GM19240 (cell line): ENCODE data around the gene ZNF280B.
A peak's percentile ranks its signal among the peaks of the same experiment; 100 is the strongest.
"Not testable (repeated sequence)": the region's sequence is repeated elsewhere in the genome, so short reads cannot be mapped to it uniquely, and the experiment has no call there.

Source experiments
- DNase-seq: peaks from one replicate; pipeline ENCODE4 v3.0.0; 2011; ENCODE audit warnings: low spot score; ENCODE audit not compliant: insufficient read length

Gene ZNF280B

GRCh38 chr22:22465094-22465602 is 43.4 kb downstream of the ZNF280B start:
- DNase-seq, result no peak

DNA sequence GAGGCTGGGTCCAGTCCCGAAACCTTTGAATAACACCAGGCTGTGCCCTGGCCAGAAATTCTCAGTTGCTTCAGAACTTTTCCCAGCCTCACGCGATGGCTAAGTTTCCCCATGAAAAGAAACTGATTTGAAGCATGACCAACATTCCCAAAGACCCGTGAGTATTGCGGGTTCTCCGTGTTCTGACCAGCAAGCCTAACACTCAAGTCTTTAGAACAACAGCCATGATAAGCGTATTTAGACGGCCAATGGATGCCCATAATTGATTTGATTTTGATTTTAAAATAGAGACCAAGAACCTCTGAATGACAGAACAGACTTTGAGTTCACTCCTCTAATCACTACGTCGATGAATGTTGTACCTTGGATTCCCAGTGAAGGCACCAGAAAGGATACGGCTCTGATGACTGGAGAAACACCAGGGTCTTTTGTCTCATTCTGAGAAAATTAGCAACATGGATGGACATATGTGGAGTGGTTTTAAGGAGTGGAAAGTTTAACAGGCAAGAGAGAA is 43.9 kb downstream of the ZNF280B start:
- no peak for DNase-seq

DNA sequence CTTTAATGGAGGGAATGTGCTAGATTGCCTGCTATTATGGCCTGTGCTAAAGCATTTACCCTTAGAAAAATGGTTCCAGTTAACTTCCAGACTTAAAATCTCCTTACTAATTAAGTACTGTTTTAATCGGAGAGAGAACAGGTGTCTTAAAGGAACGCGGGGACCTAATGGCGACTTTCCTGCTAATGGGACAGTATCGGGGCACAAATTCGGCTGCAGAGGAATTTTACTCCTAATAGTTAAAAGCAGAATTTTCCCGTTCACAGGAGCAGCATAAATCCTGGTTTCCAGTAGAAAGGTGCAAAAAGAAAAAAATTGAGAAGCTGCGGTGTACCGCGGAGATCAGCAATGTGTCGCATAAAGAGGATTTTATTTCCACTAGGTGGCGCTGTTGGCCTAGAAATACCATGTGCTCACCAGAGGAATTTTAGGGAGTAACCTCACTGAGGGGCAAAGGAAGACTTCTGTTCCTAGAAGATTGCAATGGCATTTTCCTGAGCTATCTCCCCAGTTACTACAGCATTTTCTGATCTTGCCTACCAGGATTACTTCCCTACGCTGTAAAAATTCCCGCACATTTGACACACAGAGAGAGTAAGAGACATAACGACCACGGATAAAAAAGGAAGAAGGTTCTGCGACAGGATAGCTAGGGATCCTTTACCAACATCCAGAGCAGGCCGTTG is 44.5 kb downstream of the ZNF280B start:
- no peak for DNase-seq

DNA sequence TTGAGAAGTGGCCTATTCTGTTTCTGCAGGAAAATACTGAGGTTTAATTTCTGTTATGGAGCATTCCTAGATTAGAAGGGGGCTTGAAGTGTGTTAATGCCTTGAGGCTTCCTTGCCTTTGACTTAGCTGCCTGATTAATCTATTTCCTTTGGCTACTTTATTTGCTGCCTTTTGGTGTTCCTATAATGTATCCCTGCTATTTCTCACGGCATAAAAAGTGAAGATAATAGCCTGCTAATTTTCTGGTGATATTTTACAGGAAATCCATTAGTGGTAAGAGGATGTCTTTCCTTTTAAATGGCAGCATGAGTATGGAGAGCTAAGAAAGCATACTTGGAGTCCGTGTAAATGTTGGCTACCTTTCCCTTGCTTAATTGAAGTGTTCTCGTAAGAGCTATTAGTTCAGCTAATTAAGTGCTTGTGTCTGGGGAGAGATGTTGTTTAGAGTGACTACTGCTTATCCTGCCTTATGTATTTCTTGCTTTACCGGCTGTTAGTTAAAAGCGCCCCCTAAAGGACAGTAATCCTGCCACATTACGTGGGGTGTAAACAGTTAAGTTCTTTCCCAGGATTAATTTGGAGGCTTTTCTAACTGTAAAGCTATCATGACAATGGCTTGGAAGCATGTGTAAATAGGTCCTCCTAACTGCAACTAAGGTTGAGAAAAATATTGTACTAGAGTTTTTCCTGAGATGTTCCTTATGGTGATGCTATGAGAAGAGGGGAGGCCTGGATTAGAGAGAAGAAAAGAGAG is 45.6 kb downstream of the ZNF280B start:
- DNase-seq, result no peak

GRCh38 chr22:22461583-22461982 is 47.0 kb downstream of the ZNF280B start:
- no peak for DNase-seq

GRCh38 chr22:22461111-22461510 is 47.4 kb downstream of the ZNF280B start:
- DNase-seq, result no peak

DNA sequence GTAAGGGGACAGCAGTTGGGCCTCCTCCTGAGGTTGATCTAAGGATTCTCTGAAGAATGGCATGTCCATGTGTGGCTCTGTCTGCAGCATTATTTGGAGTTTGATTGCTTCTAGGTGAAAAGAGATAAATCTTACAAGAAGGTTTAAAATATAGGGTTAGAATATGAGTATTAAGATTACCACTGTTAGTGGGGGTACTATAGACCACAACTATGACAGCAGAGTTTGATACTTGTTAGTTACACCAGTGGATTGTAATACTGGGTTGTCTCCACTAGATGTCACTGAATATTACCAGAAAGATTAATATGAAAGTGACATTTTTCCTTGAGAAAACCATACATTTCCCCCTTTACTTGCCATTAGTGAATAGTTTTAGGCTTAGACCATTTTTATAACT is 47.9 kb downstream of the ZNF280B start:
- no peak for DNase-seq

DNA sequence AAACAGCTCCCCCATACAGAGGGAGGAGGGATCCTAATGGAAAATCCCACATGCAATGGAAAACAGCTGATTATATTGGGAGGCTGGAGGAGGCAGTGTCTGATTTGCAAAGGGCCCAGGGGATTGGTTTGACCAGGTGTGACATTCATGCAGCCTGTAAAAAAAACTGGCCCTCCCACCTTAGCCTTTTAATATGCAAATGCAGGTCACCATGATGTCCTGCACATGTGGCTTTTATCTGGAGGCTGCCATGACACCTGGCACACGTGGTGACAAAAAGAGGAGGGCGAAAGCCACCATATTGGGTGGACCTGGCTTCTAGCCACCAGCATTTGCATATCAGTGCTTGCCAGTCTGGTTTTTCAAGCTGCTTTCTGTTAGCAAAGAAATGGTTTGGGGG is 48.5 kb downstream of the ZNF280B start:
- no peak for DNase-seq

- DNase-seq, result no peak
These were observed 49.5 kb downstream of the ZNF280B start for GRCh38 chr22:22458896-22459588.

DNA sequence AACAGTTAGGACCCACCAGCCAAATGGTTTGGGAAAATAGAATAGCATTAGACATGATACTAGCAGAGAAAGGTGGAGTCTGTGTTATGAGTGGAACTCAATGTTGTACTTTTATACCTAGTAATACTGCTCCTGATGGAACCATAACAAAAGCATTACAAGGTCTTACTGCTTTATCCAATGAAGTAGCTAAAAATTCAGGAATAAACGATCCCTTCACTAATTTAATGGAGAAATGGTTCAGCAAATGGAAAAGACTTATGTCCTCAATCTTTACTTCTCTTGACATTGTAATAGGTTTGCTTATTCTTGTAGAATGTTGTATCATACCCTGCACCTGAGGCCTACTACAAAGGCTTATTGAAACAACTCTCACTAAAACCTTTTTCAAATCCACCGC is 50.2 kb downstream of the ZNF280B start:
- no peak for DNase-seq

GRCh38 chr22:22454997-22455396 is 53.5 kb downstream of the ZNF280B start:
- no peak for DNase-seq

GRCh38 chr22:22452996-22453686 is 55.4 kb downstream of the ZNF280B start:
- DNase-seq, result no peak

DNA sequence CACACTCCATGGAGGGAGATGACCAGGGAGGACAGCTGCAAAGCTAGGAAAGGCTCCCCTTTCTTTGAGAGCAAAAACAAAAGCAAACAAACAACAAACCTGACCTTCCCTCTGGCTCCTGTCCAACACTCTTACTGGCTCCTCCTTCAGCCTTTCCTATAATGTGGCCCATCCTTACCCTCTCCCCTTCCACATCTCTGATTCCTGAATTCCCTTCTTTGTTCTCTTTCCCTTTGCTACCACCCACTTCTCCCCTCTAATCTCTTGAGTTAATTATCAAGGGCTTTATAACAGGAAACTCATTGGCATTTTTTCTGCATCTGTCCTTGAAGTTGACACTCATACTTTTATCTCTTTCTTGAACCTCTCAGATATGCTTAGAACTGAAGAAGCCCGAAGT is 56.3 kb downstream of the ZNF280B start:
- no peak for DNase-seq

GRCh38 chr22:22450343-22450839 is 58.2 kb downstream of the ZNF280B start:
- peak; percentile 67 for DNase-seq

- DNase-seq, result peak; percentile 3
These were observed 58.7 kb downstream of the ZNF280B start for GRCh38 chr22:22449819-22450218.

DNA sequence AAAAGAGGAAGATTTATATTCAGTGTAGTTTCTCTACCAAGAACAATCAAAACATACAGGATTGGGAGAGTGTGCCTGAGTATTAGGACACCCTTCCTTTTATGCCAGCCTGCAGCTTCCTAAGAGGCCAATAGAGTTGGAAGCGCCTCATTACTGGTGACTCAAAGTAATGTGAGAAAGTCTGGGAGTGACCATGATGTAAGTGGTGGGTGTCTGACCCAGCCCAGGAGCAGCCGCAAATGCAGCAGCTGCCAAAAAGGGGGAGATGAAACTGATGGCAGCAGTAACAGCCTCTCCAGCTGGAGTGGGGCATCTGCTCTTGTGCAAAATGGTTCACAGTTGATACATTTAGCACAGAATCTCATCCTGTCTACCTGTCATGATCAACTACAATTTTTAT is 62.0 kb downstream of the ZNF280B start:
- no peak for DNase-seq

DNA sequence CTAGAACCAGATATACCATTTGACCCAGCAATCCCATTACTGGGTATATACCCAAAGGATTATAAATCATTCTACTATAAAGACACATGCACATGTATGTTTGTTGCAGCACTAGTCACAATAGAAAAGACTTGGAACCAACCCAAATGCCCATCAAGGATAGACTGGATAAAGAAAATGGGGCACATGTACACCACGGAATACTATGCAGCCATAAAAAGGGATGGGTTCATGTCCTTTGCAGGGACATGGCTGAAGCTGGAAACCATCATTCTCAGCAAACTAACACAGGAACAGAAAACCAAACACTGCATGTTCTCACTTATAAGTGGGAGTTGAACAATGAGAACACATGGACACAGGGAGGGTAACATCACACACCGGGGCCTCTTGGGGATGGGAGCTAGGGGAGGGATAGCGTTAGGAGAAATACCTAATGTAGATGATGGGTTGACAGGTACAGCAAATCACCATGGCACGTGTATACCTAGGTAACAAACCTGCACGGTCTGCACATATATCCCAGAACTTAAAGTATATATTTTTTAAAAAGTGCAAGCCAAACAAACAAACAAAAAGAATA is 64.4 kb downstream of the ZNF280B start:
- not testable (repeated sequence) for DNase-seq

- DNase-seq, result no peak
These were observed 65.4 kb downstream of the ZNF280B start for GRCh38 chr22:22442928-22443709.

DNA sequence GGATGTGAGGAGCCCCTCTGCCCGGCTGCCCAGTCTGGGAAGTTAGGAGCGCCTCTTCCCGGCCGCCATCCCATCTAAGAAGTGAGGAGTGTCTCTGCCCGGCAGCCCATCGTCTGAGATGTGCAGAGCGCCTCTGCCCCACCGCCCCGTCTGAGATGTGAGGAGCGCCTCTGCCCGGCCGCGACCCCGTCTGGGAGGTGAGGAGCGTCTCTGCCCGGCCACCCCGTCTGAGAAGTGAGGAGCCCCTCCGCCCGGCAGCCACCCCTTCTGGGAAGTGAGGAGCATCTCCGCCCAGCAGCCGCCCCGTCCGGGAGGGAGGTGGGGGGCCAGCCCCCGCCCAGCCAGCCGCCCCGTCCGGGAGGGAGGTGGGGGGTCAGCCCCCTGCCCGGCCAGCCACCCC is 66.9 kb downstream of the ZNF280B start:
- not testable (repeated sequence) for DNase-seq

DNA sequence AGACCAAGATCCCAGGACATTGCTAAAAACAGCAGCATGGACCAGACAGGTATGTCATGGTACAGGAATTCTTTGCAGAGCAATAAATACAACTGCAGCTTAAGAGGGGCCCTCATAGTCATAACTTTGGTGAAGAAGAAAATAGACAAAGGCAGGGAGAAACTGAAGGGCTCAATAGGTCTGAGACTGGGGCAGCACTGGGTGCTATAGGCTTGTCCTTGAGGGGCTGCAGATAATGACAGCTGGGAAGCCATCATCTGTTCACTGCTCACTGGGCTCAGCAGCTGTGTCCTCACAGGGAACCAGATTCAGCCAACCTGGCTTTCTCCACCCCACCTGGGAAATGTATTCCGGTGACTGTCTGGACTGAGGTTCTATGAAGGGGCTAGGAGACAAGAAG is 68.4 kb downstream of the ZNF280B start:
- no peak for DNase-seq
